ENCODE measurements around the gene PTPRT.

Gene PTPRT

GRCh38 chr20:42443200-42443599 lies 746.5 kb downstream of the PTPRT start:
- DNase-seq, result no peak

GRCh38 chr20:42442716-42443115 lies 747.0 kb downstream of the PTPRT start:
- no peak for DNase-seq

GRCh38 chr20:42441864-42442331 lies 747.8 kb downstream of the PTPRT start:
- DNase-seq, result no peak

GRCh38 chr20:42441196-42441863 lies 748.4 kb downstream of the PTPRT start:
- DNase-seq, result no peak

GRCh38 chr20:42435230-42435629 lies 754.5 kb downstream of the PTPRT start:
- DNase-seq, result no peak

- DNase-seq, result no peak
These were observed 757.0 kb downstream of the PTPRT start for GRCh38 chr20:42432496-42433334.

- DNase-seq, result no peak
These were observed 759.1 kb downstream of the PTPRT start for GRCh38 chr20:42430598-42430997.

- no peak for DNase-seq
These were observed 759.8 kb downstream of the PTPRT start for GRCh38 chr20:42429761-42430458.

GRCh38 chr20:42419814-42420532 lies 769.7 kb downstream of the PTPRT start:
- no peak for DNase-seq

- no peak for DNase-seq
These were observed 782.9 kb downstream of the PTPRT start for GRCh38 chr20:42406826-42407225.

GRCh38 chr20:42402455-42402854 lies 787.3 kb downstream of the PTPRT start:
- no peak for DNase-seq

GRCh38 chr20:42401613-42402012 lies 788.1 kb downstream of the PTPRT start:
- no peak for DNase-seq

GRCh38 chr20:42399802-42400201 lies 789.9 kb downstream of the PTPRT start:
- no peak for DNase-seq

- DNase-seq, result no peak
These were observed 797.3 kb downstream of the PTPRT start for GRCh38 chr20:42392442-42392841.

GRCh38 chr20:42391807-42392206 lies 797.9 kb downstream of the PTPRT start:
- no peak for DNase-seq

- DNase-seq, result no peak
These were observed 809.4 kb downstream of the PTPRT start for GRCh38 chr20:42380287-42380686.

- DNase-seq, result no peak
These were observed 810.3 kb downstream of the PTPRT start for GRCh38 chr20:42379385-42379784.

GRCh38 chr20:42378826-42379225 lies 810.9 kb downstream of the PTPRT start:
- DNase-seq, result no peak

- no peak for DNase-seq
These were observed 813.6 kb downstream of the PTPRT start for GRCh38 chr20:42376131-42376530.

- DNase-seq, result no peak
These were observed 816.7 kb downstream of the PTPRT start for GRCh38 chr20:42373049-42373448.

GRCh38 chr20:42370075-42370474 lies 819.6 kb downstream of the PTPRT start:
- DNase-seq, result no peak

GRCh38 chr20:42368910-42369309 lies 820.8 kb downstream of the PTPRT start:
- DNase-seq, result no peak

GRCh38 chr20:42366626-42367025 lies 823.1 kb downstream of the PTPRT start:
- no peak for DNase-seq

Measured in fibroblast of skin of back (primary cell).